Activated CD4-positive, alpha-beta T cell treated with anti-CD3 and anti-CD28 coated beads, Interleukin-2, Interleukin-4, amounts not matched to agents 100 ng/mL and 50 ng/mL, durations not matched to agents 16 hours and 8 hours (primary cell): ENCODE measurements around the gene APAF1.

Experiments used
- DNase-seq: peaks from one replicate; pipeline ENCODE4 v3.0.0-alpha.2; 2020; ENCODE audit warnings: low spot score

The APAF1 gene

GRCh38 chr12:98660521-98660920 is 15.4 kb downstream of the APAF1 start:
- DNase-seq, result no peak

DNA sequence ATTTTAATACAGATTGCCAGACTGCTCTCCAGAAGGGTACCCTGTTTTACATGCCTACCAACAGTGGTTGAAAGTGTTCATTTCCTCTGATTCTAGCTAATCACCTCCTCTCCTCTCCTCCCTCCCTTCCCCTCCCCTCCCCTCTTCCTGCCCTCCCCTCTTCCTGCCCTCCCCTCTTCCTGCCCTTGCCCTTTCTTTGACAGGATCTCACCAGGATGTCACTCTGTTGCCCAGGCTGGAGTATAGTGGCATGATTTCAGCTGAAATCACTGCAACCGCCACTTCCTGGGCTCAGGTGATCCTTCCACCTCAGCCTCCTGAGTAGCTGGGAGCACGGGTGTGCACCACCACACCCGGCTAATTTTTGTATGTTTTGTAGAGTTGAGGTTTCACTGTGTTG is 24.7 kb downstream of the APAF1 start:
- no peak for DNase-seq

GRCh38 chr12:98671459-98671858 is 26.4 kb downstream of the APAF1 start:
- DNase-seq, result no peak

DNA sequence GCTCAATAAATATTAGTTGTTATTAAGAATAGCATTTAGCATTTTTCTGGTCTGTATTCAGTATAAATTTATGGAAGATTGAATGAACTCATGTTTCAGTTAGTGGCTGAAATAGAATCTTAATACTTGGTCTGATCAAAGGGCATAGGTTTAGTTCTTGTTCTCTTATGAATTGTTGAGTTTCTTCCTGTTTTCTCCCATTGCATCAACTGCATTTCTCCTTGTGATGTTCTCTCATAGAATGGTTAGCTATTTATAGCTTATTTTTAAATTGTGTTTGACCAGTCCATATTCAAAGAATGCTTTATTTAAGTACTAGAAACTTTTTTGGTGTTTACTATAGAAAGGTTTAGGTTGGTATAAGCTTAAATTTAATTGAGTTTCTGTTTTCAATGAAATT is 29.8 kb downstream of the APAF1 start:
- no peak for DNase-seq

- no peak for DNase-seq
These were observed 33.3 kb downstream of the APAF1 start for GRCh38 chr12:98678236-98678945.

DNA sequence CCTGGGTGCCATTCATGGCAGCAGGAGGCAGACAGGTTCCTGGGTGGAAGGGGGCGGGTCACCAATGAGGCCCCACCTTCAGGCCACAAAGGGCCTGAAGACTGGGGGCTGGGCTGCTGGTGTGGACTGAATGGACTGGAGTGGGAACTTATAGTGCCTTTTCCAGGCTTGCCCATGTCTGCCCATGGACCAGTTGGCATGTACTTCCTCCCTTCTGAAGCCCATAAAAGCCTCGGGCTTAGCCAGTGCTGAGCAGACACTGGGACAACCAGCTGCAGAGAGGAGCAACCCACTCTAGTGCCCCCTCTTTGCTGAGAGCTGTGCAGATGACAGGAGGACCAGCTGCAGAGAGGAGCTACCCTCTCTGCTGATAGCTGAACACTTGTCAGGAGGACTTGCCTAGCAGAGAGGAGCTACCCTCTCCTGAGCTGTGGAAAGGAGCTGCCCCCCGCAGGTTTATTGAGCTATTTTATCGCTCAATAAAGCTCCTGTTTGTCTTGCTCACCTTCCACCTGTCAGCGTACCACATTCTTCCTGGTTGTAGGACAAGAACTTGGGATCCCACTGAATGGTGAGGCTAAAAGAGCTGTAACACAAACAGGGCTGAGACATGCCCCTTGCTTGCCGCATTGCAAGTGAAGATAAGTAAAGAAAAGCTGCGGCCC is 34.0 kb downstream of the APAF1 start:
- no peak for DNase-seq

DNA sequence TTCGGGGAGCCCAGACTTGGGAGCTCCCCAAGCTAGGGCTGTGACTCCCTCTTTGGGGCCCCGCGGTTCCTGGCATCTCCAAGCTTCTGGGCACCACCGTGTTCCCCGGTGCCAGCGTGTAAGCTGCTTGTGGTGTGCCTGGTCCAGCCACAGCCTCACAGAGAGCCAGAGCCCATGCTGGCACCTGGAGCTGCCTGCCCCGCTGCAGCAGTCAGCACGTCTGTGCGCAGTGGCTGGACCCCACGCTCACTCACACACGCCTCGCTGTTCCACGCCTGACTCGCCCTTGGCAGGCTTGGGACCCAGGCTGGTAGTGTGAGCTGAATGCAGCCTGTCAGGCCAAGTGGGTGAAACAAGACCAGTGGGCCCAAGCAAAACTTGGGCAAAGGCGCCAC is 34.5 kb downstream of the APAF1 start:
- DNase-seq, result no peak

- DNase-seq, result no peak
These were observed 39.1 kb downstream of the APAF1 start for GRCh38 chr12:98684199-98684598.

- no peak for DNase-seq
These were observed 41.5 kb downstream of the APAF1 start for GRCh38 chr12:98686603-98687002.

- no peak for DNase-seq
These were observed 46.3 kb downstream of the APAF1 start for GRCh38 chr12:98691351-98691750.

GRCh38 chr12:98696036-98696646 is 51.1 kb downstream of the APAF1 start:
- no peak for DNase-seq

GRCh38 chr12:98697209-98697608 is 52.1 kb downstream of the APAF1 start:
- peak; percentile 23 for DNase-seq

- peak; percentile 29 for DNase-seq
These were observed 53.7 kb downstream of the APAF1 start for GRCh38 chr12:98698603-98699463.

DNA sequence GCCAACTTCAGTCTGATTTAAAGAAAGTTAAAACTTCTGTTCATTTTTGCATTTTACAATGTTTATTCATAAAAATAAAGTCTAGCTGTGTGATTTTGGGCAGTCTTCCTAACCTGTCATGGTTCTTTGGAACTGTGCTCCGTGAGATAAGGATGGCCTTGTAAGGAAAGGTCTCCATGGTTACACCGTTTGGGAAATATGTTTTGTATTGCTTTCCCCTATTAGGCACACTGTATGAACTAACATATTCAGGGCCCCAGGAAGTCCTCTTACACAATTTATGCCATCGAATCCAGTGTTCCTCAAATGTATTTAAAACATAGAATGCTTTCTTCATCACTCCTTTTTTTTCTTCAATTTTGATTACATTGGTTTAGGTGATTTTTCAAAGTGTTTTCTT is 54.5 kb downstream of the APAF1 start:
- no peak for DNase-seq

DNA sequence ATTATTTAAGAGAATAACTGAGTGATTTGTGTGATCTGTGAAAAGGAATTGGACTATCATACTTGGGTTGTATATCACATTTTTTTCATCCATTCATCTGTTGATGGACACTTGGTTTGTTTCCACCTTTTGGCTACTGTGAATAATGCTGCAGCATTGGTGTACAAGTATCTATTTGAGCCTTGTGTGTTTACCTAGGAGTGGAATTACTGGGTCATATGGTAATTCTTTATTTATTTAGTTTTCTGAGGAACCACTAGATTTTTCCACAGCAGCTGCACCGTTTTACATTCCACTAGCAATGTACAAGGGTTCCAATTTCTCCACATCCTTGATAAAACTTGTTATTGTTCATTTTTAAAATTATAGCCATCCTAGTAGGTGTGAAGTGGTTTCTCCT is 56.1 kb downstream of the APAF1 start:
- DNase-seq, result no peak

DNA sequence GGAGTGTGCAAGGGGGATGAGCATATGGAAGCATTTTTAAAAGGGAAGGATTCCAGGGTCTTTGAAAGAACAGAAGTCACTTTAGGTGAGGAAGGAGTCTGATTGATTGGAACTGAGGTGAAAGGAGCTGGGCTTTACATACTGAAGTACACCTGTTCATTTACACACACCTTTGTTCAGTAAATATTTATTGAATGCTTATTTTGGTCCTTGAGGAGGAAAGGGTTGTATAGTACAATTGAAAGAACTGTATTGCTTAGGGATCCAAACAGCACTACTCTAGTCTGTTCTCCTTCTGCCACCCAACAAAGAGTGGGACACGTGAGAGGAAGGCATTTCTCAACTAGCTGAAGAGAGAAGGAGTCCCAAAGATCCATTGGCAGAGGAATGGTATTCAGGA is 63.9 kb downstream of the APAF1 start:
- DNase-seq, result no peak

DNA sequence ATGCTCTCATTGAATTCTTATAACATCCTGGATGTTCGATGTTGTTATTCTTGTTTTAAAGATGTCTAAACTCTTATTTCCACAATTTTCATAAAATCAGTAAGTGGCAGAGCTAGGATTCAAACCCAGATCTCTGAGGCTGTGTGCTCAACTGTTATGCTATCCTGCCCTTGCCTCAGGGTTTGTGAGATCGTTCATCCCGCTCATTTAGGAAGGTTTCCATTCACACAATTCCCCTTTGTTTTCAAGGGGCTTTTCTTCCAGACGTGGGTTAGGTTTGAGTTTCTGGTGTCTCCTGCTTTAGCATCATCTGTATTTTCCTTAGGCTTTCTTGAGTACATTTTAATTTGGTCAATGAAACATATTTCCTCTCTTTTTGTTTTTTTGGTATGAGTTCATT is 69.3 kb downstream of the APAF1 start:
- no peak for DNase-seq

DNA sequence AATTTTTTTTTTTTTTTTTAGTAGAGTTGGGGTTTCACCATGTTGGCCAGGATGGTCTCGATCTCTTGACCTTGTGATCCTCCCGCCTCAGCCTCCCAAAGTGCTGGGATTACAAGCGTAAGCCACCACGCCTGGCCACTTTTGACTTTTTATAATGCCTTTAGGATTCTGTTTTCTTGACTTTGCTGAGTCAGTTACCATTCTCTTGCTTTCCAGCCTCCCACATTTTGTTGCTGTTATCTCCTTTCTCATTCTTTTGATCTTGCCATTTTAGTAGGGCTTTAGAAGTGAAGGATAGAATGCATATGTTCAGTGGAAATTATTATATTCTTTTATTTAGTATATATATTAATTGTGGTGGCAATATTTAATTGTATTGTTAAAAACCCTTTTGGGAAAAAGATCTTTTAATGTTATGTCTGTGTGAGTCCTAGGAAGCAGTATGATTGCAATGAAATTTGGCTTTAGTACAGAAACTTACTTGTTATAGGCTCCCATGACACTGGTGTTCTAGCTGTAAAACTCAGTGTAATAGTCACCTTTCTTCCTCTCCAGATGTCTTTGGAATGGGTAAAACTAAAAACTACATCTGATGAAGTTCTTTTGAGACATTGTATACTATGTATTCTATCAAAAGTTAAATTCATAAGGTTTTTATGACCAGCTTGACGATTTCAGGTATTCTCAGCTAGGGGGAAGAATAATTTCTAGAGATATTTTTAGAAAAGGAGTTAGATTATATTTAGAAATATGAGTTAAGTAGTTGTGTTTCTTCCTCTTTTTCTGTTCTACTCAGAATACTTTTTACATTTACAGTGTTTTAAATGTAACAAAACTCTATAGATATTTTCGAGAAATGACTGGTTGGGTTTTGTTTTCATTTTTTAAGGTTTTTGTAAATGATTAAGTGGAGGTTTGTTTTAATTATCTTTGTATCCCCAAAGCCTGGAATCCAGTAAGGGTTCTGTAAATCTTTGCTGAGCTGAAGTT is 74.7 kb downstream of the APAF1 start:
- DNase-seq, result no peak

GRCh38 chr12:98721204-98721702 is 76.2 kb downstream of the APAF1 start:
- DNase-seq, result no peak

DNA sequence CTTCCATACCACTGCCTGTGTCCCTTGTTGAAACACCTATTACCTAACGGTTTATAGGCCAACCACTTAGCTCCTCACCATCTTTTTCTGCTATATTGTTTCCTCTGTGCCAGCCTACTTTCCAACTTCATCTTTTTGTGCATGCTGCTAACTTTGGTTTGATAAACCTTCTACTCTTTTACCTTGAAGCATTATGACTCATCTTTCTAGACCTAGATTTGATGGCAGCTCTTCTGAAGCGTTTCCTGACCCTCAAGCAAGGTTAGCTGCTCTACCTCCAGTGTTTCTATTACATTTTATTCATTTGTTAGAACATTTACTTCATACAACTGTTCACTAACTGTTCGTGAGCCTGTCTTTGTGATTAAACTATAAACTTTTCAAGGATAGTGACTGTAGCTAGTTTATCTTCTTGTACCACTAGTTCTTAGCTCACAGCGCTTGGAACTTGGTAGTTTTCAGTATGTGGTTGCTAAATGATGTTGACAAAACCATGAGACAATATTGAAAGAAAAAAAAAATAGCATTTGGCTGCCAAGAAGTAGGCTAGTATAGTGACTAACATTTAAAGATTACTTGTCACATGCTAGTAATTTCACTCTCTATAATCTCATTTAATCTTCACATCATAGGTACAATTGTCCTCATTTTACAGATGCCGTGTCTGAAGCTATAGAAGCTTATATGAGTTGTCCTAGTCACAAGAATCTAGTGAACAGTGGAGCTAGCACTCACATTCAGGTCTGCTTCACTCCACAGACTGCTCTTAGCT is 79.5 kb downstream of the APAF1 start:
- DNase-seq, result peak; percentile 37
